PC-9 (cell line): ENCODE data around the gene RNASE7.

ENCODE experiments used
- EZH2 ChIP-seq: fragments of 200-600 bp; sonication (generic); IDR thresholded peaks from 2 replicates; pipeline ENCODE4 v1.8.0; 2017; ENCODE audit warnings: antibody characterized with exemption, low read depth
- TF ChIP-seq, protein P1 (sequence below): fragments of 200-600 bp; sonication (generic); conservative IDR thresholded peaks from 2 replicates; pipeline ENCODE4 v1.6.1; 2017; ENCODE audit warnings: mixed run types, antibody characterized with exemption, mild to moderate bottlenecking, moderate library complexity

- TF ChIP-seq, protein P1, sequence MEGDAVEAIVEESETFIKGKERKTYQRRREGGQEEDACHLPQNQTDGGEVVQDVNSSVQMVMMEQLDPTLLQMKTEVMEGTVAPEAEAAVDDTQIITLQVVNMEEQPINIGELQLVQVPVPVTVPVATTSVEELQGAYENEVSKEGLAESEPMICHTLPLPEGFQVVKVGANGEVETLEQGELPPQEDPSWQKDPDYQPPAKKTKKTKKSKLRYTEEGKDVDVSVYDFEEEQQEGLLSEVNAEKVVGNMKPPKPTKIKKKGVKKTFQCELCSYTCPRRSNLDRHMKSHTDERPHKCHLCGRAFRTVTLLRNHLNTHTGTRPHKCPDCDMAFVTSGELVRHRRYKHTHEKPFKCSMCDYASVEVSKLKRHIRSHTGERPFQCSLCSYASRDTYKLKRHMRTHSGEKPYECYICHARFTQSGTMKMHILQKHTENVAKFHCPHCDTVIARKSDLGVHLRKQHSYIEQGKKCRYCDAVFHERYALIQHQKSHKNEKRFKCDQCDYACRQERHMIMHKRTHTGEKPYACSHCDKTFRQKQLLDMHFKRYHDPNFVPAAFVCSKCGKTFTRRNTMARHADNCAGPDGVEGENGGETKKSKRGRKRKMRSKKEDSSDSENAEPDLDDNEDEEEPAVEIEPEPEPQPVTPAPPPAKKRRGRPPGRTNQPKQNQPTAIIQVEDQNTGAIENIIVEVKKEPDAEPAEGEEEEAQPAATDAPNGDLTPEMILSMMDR = no peak
- TF ChIP-seq EZH2 = no peak
Observed at GRCh38 chr14:21024585-21025370, 17.4 kb upstream of the RNASE7 start, which contains the start of gene NDRG2.
